Activated T-cell treated with anti-CD3 and anti-CD28 coated beads, Interleukin-2, amount 50 U/mL, for 4 hours (primary cell): ENCODE data around the gene BHLHE40. TPM values are rescaled to one million over a fixed set of nuclear protein-coding genes. Genes with fewer than 3 reads are reported as not detected.
A peak's percentile ranks its signal among the peaks of the same experiment; 100 is the strongest.

Source experiments
- ATAC-seq, 2 donors: fragments of 200-7000 bp; cut with Tn5 transposase; one replicate each; pipeline ENCODE4 v1.10.0; 2021
- DNase-seq: peaks from one replicate; pipeline ENCODE4 v3.0.0-alpha.2; 2020
- H3K27me3 Mint-ChIP-seq: one replicate; pipeline ENCODE4 v1.8.0; 2021; ENCODE audit warnings: low read depth, mixed read lengths
- H3K36me3 Mint-ChIP-seq: one replicate; pipeline ENCODE4 v1.8.0; 2022; ENCODE audit warnings: mixed read lengths; ENCODE audit not compliant: insufficient read depth
- H3K4me1 Mint-ChIP-seq: one replicate; pipeline ENCODE4 v1.8.0; 2021; ENCODE audit warnings: low read depth, mixed read lengths
- H3K4me3 Mint-ChIP-seq: one replicate; pipeline ENCODE4 v1.8.0; 2021; ENCODE audit warnings: mild to moderate bottlenecking, moderate library complexity, mixed read lengths
- H3K9me3 Mint-ChIP-seq: one replicate; pipeline ENCODE4 v1.8.0; 2021; ENCODE audit warnings: mixed read lengths
- total RNA-seq, 3 donors: library from RNA; stranded (reverse); gene quantifications; one replicate each; pipeline ENCODE4 v1.2.1, GENCODE V29; 2021

The BHLHE40 gene
- total RNA-seq, 3 donors from 2014 or later = 61.9 to 90.8 (median 86.6) TPM

DNA sequence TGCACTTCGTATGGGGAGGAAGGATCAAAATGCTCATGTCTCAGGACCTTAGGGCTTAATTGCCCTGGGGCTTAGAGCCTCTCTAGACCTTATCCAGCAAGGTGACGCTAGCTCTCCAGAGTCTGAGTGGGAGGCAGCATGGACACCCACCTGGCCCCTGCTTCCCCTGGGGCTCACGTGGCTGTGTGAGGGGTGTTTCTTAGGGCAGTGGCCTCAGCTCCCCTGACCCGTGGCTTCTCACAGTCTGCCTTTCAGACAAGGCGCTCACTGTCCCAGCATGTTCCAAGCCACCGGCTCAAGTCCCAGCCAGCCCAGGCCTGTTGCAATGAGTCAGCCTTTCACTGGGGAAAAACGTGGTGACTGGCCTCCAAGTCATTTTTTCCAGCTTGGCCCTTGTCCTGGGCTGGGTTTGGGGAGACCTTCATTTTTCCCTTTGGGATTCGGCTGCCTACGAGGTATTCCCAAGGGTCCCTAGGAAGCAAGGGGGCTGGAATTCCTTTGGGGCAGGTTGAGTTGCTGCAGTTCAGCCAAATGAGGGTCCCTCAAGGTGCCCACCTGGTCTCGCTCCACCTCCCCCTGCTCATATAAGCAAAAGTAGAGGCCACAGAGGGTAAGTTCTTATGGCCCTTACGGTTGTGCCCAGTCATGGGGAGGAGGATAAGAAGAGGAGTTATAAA is 15.7 kb downstream of the BHLHE40 start:
- H3K27me3 Mint-ChIP-seq = no peaks in the 10 kb centered on the region
- ATAC-seq (no peak), DNase-seq (no peak)
- no peaks in the 10 kb centered on the region for H3K9me3 Mint-ChIP-seq
- no peaks in the 10 kb centered on the region for H3K36me3 Mint-ChIP-seq
- H3K4me3 Mint-ChIP-seq = no peak overlapping the region
- H3K4me1 Mint-ChIP-seq = peaks cover 12% of the 10 kb centered on the region

DNA sequence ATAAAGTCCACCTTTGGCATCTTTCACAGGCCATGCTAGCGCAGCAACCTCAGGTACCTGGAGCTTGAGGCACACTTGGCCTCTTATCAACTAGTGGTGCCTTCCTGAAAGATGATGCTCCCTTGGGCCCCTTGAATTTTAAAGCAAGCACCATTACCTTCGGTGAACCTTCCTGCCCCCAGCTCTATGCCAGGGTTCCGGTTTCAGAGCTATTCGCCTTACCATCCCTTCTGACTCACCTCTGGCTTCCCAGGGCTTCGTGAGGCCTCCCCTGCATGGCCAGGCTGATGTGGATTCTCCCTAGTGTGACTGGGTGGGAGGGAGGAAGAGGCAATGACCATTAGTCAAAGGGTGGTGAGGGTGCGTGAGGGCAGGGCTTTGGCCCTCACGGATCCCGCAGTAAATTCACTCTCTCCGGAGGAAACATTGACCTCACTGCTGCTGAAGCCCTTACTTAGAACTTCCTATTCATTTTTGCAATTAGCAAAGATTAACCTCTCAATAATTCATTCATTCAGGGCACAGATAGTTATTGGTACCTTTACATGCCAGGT is 16.3 kb downstream of the BHLHE40 start:
- no peaks in the 10 kb centered on the region for H3K36me3 Mint-ChIP-seq
- H3K27me3 Mint-ChIP-seq = no peaks in the 10 kb centered on the region
- peaks cover 13% of the 10 kb centered on the region for H3K4me1 Mint-ChIP-seq
- no peak overlapping the region for H3K4me3 Mint-ChIP-seq
- no peaks in the 10 kb centered on the region for H3K9me3 Mint-ChIP-seq
- ATAC-seq (no peak), DNase-seq (no peak)

DNA sequence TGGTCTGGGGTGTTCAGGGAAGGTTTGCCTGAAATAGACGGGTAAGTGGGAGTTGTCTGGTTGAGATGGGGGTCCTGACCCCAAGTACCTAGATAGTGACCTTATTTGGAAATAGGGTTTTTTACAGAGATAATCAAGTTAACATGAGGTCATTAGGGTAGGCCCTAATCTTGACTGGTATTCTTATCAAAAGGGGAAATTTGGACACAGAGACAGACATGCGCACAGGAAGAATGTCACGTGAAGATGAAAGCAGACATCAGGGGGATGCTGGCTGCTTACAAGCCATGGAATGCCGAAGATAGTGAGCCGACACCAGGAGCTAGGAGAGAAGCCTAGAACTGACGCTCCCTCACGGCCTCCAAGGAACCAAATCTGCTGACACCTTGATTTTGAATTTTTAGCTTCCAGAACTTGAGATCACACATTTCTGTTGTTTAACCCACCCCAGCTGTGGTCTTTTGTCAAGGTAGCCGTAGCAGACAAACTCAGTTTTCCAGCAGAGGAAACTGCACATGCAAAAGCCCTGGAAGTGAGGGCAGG is 17.1 kb downstream of the BHLHE40 start:
- ATAC-seq (no peak), DNase-seq (no peak)
- Mint-ChIP-seq H3K27me3 (no peaks in the 10 kb centered on the region), H3K4me1 (peaks cover 14% of the 10 kb centered on the region), H3K9me3 (no peaks in the 10 kb centered on the region), H3K4me3 (no peak overlapping the region), H3K36me3 (no peaks in the 10 kb centered on the region)

DNA sequence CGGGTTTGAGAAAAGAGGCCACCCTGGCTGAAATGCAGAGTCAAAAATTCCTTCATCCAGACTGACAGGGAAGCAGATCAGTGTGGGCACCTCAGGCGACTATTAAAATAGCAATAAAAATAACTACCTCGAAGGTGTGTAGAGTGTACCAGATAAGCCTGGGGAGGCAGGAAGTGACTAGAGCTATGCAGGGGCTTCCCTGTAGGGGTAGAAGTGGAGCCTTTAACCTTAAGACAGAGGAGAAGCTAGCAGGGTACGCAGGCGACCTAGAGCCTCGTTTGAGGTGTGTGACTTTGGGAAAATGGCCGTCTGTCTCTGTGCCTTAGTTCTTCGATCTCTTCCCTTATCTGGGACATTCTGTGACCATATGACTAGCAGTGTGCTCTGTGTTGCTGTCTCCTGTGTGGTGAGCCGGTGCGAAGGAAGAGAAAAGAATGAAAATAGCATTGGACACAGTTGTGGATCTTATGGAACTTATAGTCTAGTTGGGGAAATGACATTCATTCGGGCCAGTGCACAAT is 17.6 kb downstream of the BHLHE40 start:
- DNase-seq = no peak
- Mint-ChIP-seq H3K4me1 (peaks cover 19% of the 10 kb centered on the region), H3K27me3 (no peaks in the 10 kb centered on the region), H3K9me3 (no peaks in the 10 kb centered on the region), H3K4me3 (no peak overlapping the region), H3K36me3 (no peaks in the 10 kb centered on the region)
- ATAC-seq = no peak

DNA sequence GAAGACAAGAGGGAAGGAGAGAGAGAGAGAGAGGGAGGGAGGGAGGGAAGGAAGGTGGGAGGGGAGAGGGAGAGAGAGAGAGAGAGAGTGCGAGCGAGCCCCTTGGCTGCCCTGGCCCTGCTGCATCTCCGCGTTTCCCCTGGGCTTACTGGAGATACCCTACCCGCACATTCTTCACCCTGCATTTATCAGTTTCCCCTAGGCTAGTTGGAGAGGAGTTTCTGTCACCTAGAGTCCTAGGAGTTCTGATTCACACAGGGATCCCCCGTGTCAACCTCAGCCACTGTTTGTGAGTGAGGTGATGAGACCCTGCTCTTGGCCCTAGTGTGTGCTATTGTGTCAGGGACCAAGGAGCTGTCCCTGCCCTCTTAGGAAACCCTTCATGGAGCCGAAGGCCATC is 18.7 kb downstream of the BHLHE40 start:
- peaks cover 29% of the 10 kb centered on the region for H3K4me1 Mint-ChIP-seq

DNA sequence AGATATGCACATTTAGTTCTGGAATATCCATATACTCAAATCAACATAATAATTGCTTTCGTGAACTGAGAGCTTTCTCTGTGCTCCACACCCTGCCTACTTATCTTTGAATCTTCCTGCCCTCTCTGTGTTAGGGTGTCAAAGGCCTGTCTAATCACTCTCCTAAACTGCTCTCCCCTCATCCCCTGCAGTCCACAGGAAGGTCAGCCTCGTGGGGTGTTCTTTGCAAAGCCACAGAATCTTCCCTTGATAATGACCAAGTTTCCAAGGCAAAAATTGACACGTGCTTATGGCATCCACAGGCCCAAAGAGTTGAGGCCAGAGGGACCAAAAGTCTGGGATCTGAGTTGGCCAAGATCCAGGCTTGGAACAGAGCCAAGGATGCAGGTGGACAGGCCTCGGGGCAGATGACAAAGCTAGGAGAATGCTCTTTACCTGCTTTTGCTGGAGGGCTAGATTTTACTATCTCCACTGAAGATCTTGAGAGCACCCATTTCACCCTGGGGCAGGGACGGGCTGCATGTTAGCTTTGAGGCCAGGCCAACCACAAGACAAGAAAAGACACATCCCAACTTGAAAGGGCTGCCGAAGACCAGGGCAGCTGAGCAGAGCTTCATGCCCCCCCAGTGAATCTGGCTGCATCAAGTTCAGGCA is 20.4 kb downstream of the BHLHE40 start:
- no peaks in the 10 kb centered on the region for H3K27me3 Mint-ChIP-seq
- no peak for DNase-seq
- ATAC-seq = no peak
- peaks cover 23% of the 10 kb centered on the region for H3K4me1 Mint-ChIP-seq
- no peaks in the 10 kb centered on the region for H3K36me3 Mint-ChIP-seq
- H3K4me3 Mint-ChIP-seq = no peak overlapping the region
- H3K9me3 Mint-ChIP-seq = no peaks in the 10 kb centered on the region

More for the DNA sequence above, 18.7 kb downstream of the BHLHE40 start:
- H3K36me3 Mint-ChIP-seq = no peaks in the 10 kb centered on the region
- ATAC-seq (no peak), DNase-seq (no peak)
- no peak overlapping the region for H3K4me3 Mint-ChIP-seq
- H3K9me3 Mint-ChIP-seq = no peaks in the 10 kb centered on the region
- H3K27me3 Mint-ChIP-seq = no peaks in the 10 kb centered on the region

DNA sequence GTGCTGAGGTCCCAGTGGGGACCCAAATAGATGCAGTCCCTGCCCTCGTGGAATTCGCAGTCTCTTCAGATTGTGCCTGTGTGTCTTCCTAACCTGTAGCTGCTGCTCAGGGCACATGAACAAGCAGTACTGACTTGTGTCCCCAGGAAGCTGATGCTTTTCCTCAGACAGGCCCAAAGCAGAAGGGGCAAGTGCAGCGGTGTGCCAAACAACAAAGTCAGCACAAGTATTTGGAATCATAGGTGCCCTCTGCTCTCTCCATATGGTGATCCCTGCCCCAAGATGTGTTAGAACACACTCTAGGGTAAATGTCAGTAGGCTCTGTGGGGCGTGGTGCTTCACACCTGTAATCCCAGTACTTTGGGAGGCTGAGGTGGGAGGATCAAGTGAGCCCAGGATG is 21.9 kb downstream of the BHLHE40 start:
- no peaks in the 10 kb centered on the region for H3K27me3 Mint-ChIP-seq
- H3K9me3 Mint-ChIP-seq = no peaks in the 10 kb centered on the region
- peaks cover 32% of the 10 kb centered on the region for H3K4me1 Mint-ChIP-seq
- no peaks in the 10 kb centered on the region for H3K36me3 Mint-ChIP-seq
- DNase-seq (no peak), ATAC-seq (no peak)
- no peak overlapping the region for H3K4me3 Mint-ChIP-seq

DNA sequence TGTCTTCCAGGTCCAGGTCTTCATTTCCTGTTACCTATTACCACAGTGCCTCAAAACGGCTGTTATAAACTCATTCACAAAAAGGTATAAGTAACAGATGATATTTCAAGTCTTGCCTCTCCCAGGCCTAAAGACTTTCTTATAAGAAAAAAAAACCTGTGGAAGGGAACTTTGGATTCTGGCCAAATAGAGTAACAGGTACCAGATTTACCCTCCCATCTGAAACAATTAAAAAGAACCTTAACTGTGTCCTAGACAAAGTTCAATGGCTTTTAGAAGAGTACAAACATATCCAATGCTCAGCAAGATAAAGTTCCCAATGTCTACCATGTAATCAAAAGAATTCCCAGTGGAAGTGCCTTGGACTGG is 22.6 kb downstream of the BHLHE40 start:
- DNase-seq = no peak
- no peak overlapping the region for H3K4me3 Mint-ChIP-seq
- no peaks in the 10 kb centered on the region for H3K9me3 Mint-ChIP-seq
- H3K36me3 Mint-ChIP-seq = no peaks in the 10 kb centered on the region
- H3K4me1 Mint-ChIP-seq = peaks cover 34% of the 10 kb centered on the region
- H3K27me3 Mint-ChIP-seq = no peaks in the 10 kb centered on the region
- ATAC-seq = no peak

DNA sequence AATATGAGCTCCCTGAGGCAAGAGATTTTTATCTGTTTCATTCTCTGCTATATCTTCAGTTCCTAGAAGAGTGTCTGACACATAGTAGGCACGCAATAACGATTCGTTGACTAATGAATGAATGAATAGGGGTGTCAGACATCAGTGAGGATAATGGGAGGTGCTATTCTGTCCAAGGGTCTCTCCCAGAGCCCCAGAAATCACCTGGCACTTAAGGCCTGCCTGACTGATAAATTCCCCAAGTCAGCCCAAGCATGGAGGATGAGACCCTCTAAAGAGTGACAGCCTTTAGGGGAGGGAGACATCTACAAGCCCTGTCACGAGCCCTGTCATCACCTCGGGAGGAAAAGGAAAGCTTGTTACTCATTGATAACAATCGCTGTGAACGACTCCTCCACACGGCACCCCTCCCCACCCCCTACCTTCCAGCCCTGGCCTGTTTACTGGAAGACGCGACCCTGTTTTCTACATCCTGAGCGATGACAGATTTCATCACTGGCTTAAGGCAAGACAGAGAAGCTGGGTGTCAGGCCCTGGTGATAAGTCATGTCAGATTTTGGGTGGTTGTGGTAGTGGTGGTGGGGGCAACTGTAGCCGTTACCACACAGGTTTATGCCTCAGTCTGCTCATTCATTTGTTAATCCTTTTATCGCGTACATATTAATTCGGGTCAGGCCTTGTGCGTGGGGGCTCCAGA is 23.1 kb downstream of the BHLHE40 start:
- ATAC-seq (peak; percentile 74 to 82), DNase-seq (peak; percentile 47)
- Mint-ChIP-seq H3K4me3 (no peak overlapping the region), H3K4me1 (peaks cover 40% of the 10 kb centered on the region), H3K36me3 (no peaks in the 10 kb centered on the region), H3K9me3 (no peaks in the 10 kb centered on the region), H3K27me3 (no peaks in the 10 kb centered on the region)

DNA sequence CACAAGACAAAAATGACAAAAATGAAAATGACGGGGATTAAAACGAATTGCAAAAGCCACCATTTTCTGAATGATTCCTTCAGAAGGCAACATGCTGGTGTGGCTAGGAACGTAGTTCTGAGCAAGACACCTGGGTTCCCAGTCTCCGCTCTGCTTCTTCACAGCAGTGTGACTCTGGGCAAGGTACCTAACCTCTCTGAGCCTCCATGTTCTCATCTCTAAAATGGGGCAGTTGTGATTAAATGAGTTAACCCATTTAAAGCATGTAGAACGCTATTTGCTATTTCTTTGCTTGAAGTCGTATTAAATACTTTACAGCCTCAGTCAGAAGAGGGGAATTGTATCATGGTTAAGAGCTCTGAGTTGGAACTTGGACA is 23.6 kb downstream of the BHLHE40 start:
- Mint-ChIP-seq H3K36me3 (no peaks in the 10 kb centered on the region), H3K9me3 (no peaks in the 10 kb centered on the region), H3K27me3 (no peaks in the 10 kb centered on the region), H3K4me1 (peaks cover 43% of the 10 kb centered on the region), H3K4me3 (no peak overlapping the region)
- ATAC-seq (no peak), DNase-seq (no peak)

DNA sequence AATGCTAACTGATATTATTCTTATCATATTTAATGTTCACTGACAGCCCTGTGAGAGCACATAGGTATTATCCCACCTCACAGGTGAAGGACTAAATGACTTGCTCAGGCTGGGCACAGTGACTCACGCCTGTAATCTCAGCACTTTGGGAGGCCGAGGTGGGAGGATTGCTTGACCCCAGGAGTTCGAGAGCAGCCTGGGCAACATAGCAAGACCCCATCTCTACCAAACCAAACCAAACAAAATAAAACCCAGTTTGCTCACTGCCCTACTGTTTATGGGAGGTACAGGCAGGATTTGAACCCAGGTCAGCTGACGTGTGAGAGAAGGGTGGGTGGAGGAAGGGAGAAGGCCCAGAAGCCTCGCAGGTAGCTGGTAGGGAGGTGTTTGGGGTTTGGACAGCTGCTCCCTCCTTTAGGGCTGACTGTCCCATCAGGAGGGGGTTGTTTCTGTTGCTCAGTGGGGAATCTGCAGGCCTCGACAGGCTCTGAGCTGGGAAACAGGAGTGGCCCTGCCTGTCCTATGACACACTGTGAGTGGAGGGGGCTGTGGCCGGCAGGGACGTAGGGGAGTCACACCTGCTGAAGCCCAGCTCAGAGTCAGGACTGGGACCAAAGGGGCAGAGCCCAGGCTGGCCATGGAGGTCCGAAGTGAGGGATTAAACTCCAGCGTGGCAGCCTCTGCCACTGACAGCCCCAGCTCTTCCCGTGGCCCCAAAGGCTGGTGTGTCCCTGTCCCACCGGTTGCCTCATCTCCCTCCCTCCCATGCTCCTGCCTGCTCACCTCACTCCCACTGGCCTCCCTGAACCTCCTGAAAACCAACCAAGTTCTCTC is 25.3 kb downstream of the BHLHE40 start:
- Mint-ChIP-seq H3K9me3 (no peaks in the 10 kb centered on the region), H3K4me3 (no peak overlapping the region), H3K36me3 (no peaks in the 10 kb centered on the region), H3K27me3 (no peaks in the 10 kb centered on the region), H3K4me1 (peaks cover 49% of the 10 kb centered on the region)
- ATAC-seq (no peak), DNase-seq (no peak)

DNA sequence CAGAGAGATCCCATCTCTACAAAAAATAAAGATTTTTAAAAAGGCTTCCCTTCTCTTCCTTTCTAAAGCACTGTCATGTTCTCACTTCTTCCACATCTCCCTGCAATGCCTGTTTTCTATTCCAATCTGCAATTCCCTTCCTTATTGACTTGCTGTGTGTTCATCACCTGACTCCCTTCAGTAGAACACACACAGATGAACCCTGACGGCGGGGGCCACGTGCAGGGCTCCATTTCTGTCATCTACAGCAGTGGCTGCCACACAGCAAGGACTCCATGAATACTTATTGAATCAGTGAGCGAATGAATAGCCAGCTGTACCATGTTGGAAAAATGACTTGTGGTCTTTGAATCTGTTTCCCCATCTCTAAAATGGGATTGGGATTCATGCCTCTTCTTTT is 26.1 kb downstream of the BHLHE40 start:
- no peak for DNase-seq
- Mint-ChIP-seq H3K36me3 (no peaks in the 10 kb centered on the region), H3K9me3 (no peaks in the 10 kb centered on the region), H3K27me3 (no peaks in the 10 kb centered on the region), H3K4me1 (peaks cover 45% of the 10 kb centered on the region), H3K4me3 (no peak overlapping the region)
- no peak for ATAC-seq

DNA sequence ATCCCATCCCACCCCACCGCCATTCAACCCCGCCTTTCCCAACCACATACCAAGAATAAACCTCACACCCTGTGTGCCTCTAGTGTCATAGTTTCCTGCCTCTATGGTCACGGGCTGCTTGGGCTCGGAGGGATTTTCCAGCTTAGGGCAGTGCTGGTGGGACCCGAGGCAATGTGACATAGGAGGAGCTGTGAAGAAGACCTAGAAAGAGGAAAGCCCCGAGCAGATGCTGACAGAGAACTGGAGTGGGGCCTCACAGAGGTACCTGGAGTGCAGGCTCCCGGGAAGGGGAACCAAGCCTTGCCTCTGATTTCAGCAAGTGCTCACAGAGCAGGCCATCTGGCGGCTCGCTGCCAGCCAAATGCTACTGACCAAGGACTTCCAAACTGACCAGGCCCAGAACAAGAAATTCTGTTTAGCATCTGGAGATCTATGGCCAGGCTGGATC is 27.5 kb downstream of the BHLHE40 start:
- Mint-ChIP-seq H3K4me3 (no peak overlapping the region), H3K4me1 (peaks cover 51% of the 10 kb centered on the region), H3K9me3 (no peaks in the 10 kb centered on the region), H3K36me3 (no peaks in the 10 kb centered on the region), H3K27me3 (no peaks in the 10 kb centered on the region)
- DNase-seq (peak; percentile 52), ATAC-seq (peak; percentile 78)

DNA sequence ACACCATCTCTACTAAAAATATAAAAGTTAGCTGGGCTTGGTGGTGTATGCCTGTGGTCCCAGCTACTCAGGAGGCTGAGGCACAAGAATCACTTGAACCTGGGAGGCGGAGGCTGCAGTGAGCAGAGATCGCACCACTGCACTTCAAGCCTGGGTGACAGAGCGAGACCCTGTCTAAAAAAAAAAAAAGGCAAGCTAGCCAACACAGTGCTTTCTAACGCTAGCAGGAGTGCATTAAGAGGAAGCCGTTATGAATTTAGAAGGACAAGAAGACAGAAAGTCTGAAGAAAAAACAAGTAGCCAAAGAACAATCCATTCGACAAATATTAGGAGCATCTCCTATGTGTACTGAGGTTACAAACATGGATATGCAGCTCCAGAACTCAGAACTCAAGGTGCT is 28.6 kb downstream of the BHLHE40 start:
- Mint-ChIP-seq H3K36me3 (no peaks in the 10 kb centered on the region), H3K27me3 (no peaks in the 10 kb centered on the region), H3K4me1 (peaks cover 49% of the 10 kb centered on the region), H3K9me3 (no peaks in the 10 kb centered on the region), H3K4me3 (no peak overlapping the region)
- DNase-seq = no peak
- no peak for ATAC-seq
